K562 (cell line): ENCODE measurements around the gene SIDT2. TPM values are rescaled to one million over a fixed set of nuclear protein-coding genes. Genes with fewer than 3 reads are reported as not detected.

Source experiments
- ATAC-seq: fragments of 200-7000 bp; cut with Tn5 transposase; 3 replicates; pipeline ENCODE4 v1.9.1; 2020; ENCODE audit warnings: moderate library complexity
- BruUV-seq: library from RNA; stranded (reverse); fragments of 400-500 nt; replicated peaks from 2 replicates; lab custom pipeline; 2021; lab: Mats Ljungman, UMichigan
- CTCF ChIA-PET: fragments of 300-600 bp; formaldehyde crosslinking; extraction: SDS; loops from one replicate; lab custom pipeline; 2021; ENCODE audit warnings: low intra/inter-chr PET ratio; lab: Yijun Ruan, JAX
- POLR2A ChIA-PET: fragments of 300-600, 350-650 bp; sonication (Branson Sonifier 250); formaldehyde crosslinking; extraction: SDS; loops from one replicate; lab custom pipeline; 2021; ENCODE audit warnings: antibody characterized with exemption, inconsistent platforms; lab: Yijun Ruan, JAX
- DNase-seq, 4 experiments: peaks; one replicate each; pipeline versions ENCODE4 v3.0.0 to v3.0.0-alpha.2; 2011 to 2018; ENCODE audit warnings: low spot score in 3 of 4, mixed read lengths in 3 of 4; ENCODE audit errors: extremely low read depth in 1 of 4
- FAIRE-seq: peaks from 2 replicates; lab custom pipeline; 2011; peaks lifted over from hg19 to GRCh38; lab: Jason Lieb, UNC
- H2AFZ ChIP-seq: 2 replicates; pipeline ENCODE4 v1.6.0; 2011; ENCODE audit warnings: low read depth, low read length, control low read depth, inconsistent platforms
- H3K27ac ChIP-seq: fragments of 200-600 bp; 3 replicates; pipeline ENCODE4 v1.8.0; 2011; ENCODE audit warnings: low read depth, mild to moderate bottlenecking, control low read depth, inconsistent platforms, low read length, moderate library complexity, mixed read lengths; ENCODE audit errors: extremely low read depth
- H3K27me3 ChIP-seq, 2 experiments: fragments of 300-600 bp in 1 of 2; 2 replicates in 1 of 2; 3 replicates in 1 of 2; pipeline versions ENCODE4 v1.6.0 to v1.8.0; 2011; ENCODE audit warnings: inconsistent platforms in 2 of 2, low read length in 2 of 2, mild to moderate bottlenecking in 1 of 2, mixed read lengths in 1 of 2, moderate library complexity in 1 of 2; ENCODE audit not compliant: control insufficient read depth in 2 of 2, insufficient read depth in 2 of 2
- H3K36me3 ChIP-seq: fragments of 300-600 bp; 3 replicates; pipeline ENCODE4 v1.8.0; 2011; ENCODE audit warnings: mild to moderate bottlenecking, low read length, inconsistent platforms; ENCODE audit not compliant: control insufficient read depth, insufficient read depth
- H3K4me1 ChIP-seq, 2 experiments: fragments of 200-600 bp in 1 of 2; replicated peaks in 1 of 2; 2 replicates in 1 of 2; 3 replicates in 1 of 2; pipeline versions ENCODE4 v1.5.1 to v1.8.0; 2011; ENCODE audit warnings: inconsistent platforms in 2 of 2, low read length in 2 of 2, mild to moderate bottlenecking in 1 of 2, mixed read lengths in 1 of 2, moderate library complexity in 1 of 2; ENCODE audit not compliant: control insufficient read depth in 2 of 2, insufficient read depth in 2 of 2
- H3K4me2 ChIP-seq: 2 replicates; pipeline ENCODE4 v1.6.1; 2011; ENCODE audit warnings: low read length, control low read depth, inconsistent platforms, mixed read lengths; ENCODE audit not compliant: insufficient read depth
- H3K4me3 ChIP-seq: fragments of 200-600 bp; sonication (generic), shearing (Covaris generic); 2 replicates; pipeline ENCODE4 v1.5.1; 2016; ENCODE audit warnings: control low read depth, inconsistent platforms
- H3K79me2 ChIP-seq: fragments of 200-600 bp; 3 replicates; pipeline ENCODE4 v1.8.0; 2011; ENCODE audit warnings: low read length, inconsistent platforms; ENCODE audit not compliant: control insufficient read depth, insufficient read depth
- H3K9ac ChIP-seq, 2 experiments: 2 replicates each; pipeline versions ENCODE4 v1.6.0 to v1.6.1; 2011; ENCODE audit warnings: low read depth in 2 of 2, low read length in 2 of 2, control low read depth in 1 of 2, inconsistent platforms in 1 of 2, mild to moderate bottlenecking in 1 of 2, mixed read lengths in 1 of 2; ENCODE audit not compliant: insufficient read depth in 1 of 2
- H3K9me1 ChIP-seq: one replicate; pipeline ENCODE4 v1.6.0; 2011; ENCODE audit warnings: inconsistent platforms, mild to moderate bottlenecking, low read length, moderate library complexity; ENCODE audit not compliant: control insufficient read depth, insufficient read depth
- H3K9me3 ChIP-seq: replicated peaks from 2 replicates; pipeline ENCODE4 v1.5.1; 2011; ENCODE audit warnings: low read depth, low read length, inconsistent platforms; ENCODE audit not compliant: control insufficient read depth, insufficient read depth
- H4K20me1 ChIP-seq: replicated peaks from 2 replicates; pipeline ENCODE4 v1.6.1; 2011; ENCODE audit warnings: low read length, inconsistent platforms, mixed read lengths; ENCODE audit not compliant: control insufficient read depth, insufficient read depth
- ARID1B ChIP-seq: fragments of 450-650 bp; IDR thresholded peaks from 2 replicates; pipeline ENCODE4 v1.6.1; 2016; ENCODE audit warnings: antibody characterized with exemption, mild to moderate bottlenecking, inconsistent platforms
- CBX5 ChIP-seq: IDR thresholded peaks from 2 replicates; pipeline ENCODE4 v1.6.1; 2014; ENCODE audit warnings: low read depth, borderline replicate concordance
- EHMT2 ChIP-seq: fragments of 450-650 bp; IDR thresholded peaks from 2 replicates; pipeline ENCODE4 v1.6.1; 2018; ENCODE audit warnings: antibody characterized with exemption
- ETV1 ChIP-seq: fragments of 450-650 bp; conservative IDR thresholded peaks from 2 replicates; pipeline ENCODE4 v1.6.1; 2016; ENCODE audit warnings: missing genetic modification characterization, control low read depth, low read depth, missing compliant biosample characterization
- FOSL1 ChIP-seq: fragments of 200-800 bp; sonication (Bioruptor generic); conservative IDR thresholded peaks from 2 replicates; pipeline ENCODE4 v1.6.1; 2016; ENCODE audit warnings: missing genetic modification characterization, missing compliant biosample characterization
- MAFK ChIP-seq: IDR thresholded peaks from 2 replicates; pipeline ENCODE4 v1.6.1; 2011; ENCODE audit warnings: low read length, improper control_type of control experiment
- NFRKB ChIP-seq: fragments of 450-650 bp; IDR thresholded peaks from 2 replicates; pipeline ENCODE4 v1.6.1; 2016; ENCODE audit warnings: low read depth
- POLR3G ChIP-seq: IDR thresholded peaks from 2 replicates; pipeline ENCODE4 v1.6.1; 2011; ENCODE audit not compliant: insufficient read length, insufficient replicate concordance; ENCODE audit errors: extremely low read depth
- SLC30A9 ChIP-seq: fragments of 250-450 bp; sonication (Bioruptor Pico); IDR thresholded peaks from 2 replicates; pipeline ENCODE4 v1.8.0; 2022; ENCODE audit warnings: mild to moderate bottlenecking, moderate library complexity
- SRSF9 ChIP-seq: fragments of 200-400 bp; formaldehyde crosslinking; IDR thresholded peaks from 2 replicates; pipeline ENCODE4 v1.6.1; 2017; ENCODE audit warnings: low read depth, low read length, borderline replicate concordance
- ZBTB26 ChIP-seq: fragments of 450-650 bp; formaldehyde crosslinking; IDR thresholded peaks from 2 replicates; pipeline ENCODE4 v1.4.0; 2022; ENCODE audit warnings: missing genetic modification characterization
- ZKSCAN3 ChIP-seq: fragments of 250-450 bp; sonication (Bioruptor Pico); IDR thresholded peaks from 2 replicates; pipeline ENCODE4 v1.4.0; 2020
- WGBS: fragments of 100-300 bp; shearing (Covaris generic); methylation state at CpG from one replicate; pipeline ENCODE4 v1.1.6; 2016; ENCODE audit warnings: low coverage, mixed read lengths; ENCODE audit not compliant: insufficient coverage; ENCODE audit errors: missing lambda C conversion rate; 5-methylcytosine and 5-hydroxymethylcytosine counted together
- in situ Hi-C: fragments of 300-500 bp; cut with MboI; formaldehyde crosslinking; loops from 4 replicates; pipeline ENCODE4 v1.15.0; 2018; ENCODE audit warnings: inconsistent platforms, mixed read lengths
- intact Hi-C: fragments of 100-400 bp; cut with micrococcal nuclease; formaldehyde crosslinking; loops from 2 replicates; pipeline ENCODE4 v1.14.2; 2022
- polyA plus RNA-seq, 8 experiments: library from polyadenylated mRNA; depleted of rRNA in 4 of 8; stranded (reverse) in 5 of 8; unstranded in 3 of 8; fragments of >200 nt; fragmentation: Nextera tagmentation in 2 of 8; fragmentation: Illumina TruSeq in 1 of 8; extraction: Ambion mirVana in 2 of 8; extraction: Trizol in 1 of 8; gene quantifications; 2 replicates each; pipeline versions ENCODE4 v1.2.1 to v1.2.3, GENCODE V29; 2011 to 2014; ENCODE audit warnings: inconsistent platforms in 1 of 8, missing spikeins in 1 of 8
- total RNA-seq, 7 experiments: library from RNA; depleted of rRNA in 6 of 7; stranded (reverse); fragments of >200 nt in 6 of 7; fragmentation: Illumina TruSeq in 2 of 7; extraction: Trizol in 2 of 7; gene quantifications; 2 replicates each; pipeline versions ENCODE4 v1.2.1 to v1.2.3, GENCODE V29; 2011 to 2021; ENCODE audit warnings: low replicate concordance in 1 of 7
- TF ChIP-seq, protein P1 (sequence below): sonication (generic); IDR thresholded peaks from 2 replicates; pipeline ENCODE4 v1.6.1; 2016
- TF ChIP-seq, protein P2 (sequence below): sonication (generic); formaldehyde crosslinking; IDR thresholded peaks from 2 replicates; pipeline ENCODE4 v1.8.1; 2023; ENCODE audit warnings: mild to moderate bottlenecking, missing genetic modification reagents
- TF ChIP-seq, protein P3 (sequence below): fragments of 450-650 bp; formaldehyde crosslinking; IDR thresholded peaks from 2 replicates; pipeline ENCODE4 v1.4.0; 2020; ENCODE audit warnings: mild to moderate bottlenecking, moderate library complexity

SIDT2 gene
- total and polyA plus RNA-seq, 9 of the 15 experiments (the other 6 are each of a cell fraction or from before 2014, with no cell fraction given), result 2.4 to 20.2 (median 6.5) TPM

- no peak for DNase-seq
- FAIRE-seq, result no peak
- in situ Hi-C loops, result no loop called here
- Histone ChIP-seq H3K27me3 (no peaks in the 10 kb centered on the region), H4K20me1 (no peaks in the 10 kb centered on the region), H3K79me2 (no peaks in the 10 kb centered on the region), H3K4me3 (no peak overlapping the region), H3K4me1 (peaks cover 30 to 34% of the 10 kb centered on the region in 2 experiments; a peak in 4 of 5 replicates), H3K9me1 (peaks cover 4% of the 10 kb centered on the region), H3K27ac (no peak overlapping the region), H2AFZ (no peak overlapping the region), H3K4me2 (no peak overlapping the region), H3K36me3 (peaks cover 70% of the 10 kb centered on the region), H3K9ac (peak overlapping the region in 1 of 2 experiments; percentile 22; a peak in 1 of 4 replicates), H3K9me3 (no peaks in the 10 kb centered on the region)
- POLR2A ChIA-PET, result interaction anchor here (0.6 to 1.1 kb wide), 2 partner anchors 13 to 16 kb away, joined by 3 read pairs; no protein-coding TSS in a partner anchor
- TF ChIP-seq FOSL1 (tag) (no peak), ZBTB26 (no peak), NFRKB (no peak), CBX5 (no peak), ZKSCAN3 (CRISPR knock-in tag) (no peak), POLR3G (no peak), ARID1B (no peak), MAFK (no peak), ETV1 (tag) (no peak), SLC30A9 (CRISPR knock-in tag) (no peak), SRSF9 (no peak), EHMT2 (no peak)
- TF ChIP-seq, protein P1, sequence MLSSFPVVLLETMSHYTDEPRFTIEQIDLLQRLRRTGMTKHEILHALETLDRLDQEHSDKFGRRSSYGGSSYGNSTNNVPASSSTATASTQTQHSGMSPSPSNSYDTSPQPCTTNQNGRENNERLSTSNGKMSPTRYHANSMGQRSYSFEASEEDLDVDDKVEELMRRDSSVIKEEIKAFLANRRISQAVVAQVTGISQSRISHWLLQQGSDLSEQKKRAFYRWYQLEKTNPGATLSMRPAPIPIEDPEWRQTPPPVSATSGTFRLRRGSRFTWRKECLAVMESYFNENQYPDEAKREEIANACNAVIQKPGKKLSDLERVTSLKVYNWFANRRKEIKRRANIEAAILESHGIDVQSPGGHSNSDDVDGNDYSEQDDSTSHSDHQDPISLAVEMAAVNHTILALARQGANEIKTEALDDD, result no peak
- TF ChIP-seq, protein P2, sequence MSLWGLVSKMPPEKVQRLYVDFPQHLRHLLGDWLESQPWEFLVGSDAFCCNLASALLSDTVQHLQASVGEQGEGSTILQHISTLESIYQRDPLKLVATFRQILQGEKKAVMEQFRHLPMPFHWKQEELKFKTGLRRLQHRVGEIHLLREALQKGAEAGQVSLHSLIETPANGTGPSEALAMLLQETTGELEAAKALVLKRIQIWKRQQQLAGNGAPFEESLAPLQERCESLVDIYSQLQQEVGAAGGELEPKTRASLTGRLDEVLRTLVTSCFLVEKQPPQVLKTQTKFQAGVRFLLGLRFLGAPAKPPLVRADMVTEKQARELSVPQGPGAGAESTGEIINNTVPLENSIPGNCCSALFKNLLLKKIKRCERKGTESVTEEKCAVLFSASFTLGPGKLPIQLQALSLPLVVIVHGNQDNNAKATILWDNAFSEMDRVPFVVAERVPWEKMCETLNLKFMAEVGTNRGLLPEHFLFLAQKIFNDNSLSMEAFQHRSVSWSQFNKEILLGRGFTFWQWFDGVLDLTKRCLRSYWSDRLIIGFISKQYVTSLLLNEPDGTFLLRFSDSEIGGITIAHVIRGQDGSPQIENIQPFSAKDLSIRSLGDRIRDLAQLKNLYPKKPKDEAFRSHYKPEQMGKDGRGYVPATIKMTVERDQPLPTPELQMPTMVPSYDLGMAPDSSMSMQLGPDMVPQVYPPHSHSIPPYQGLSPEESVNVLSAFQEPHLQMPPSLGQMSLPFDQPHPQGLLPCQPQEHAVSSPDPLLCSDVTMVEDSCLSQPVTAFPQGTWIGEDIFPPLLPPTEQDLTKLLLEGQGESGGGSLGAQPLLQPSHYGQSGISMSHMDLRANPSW (CRISPR knock-in tag), result no peak
- TF ChIP-seq, protein P3, sequence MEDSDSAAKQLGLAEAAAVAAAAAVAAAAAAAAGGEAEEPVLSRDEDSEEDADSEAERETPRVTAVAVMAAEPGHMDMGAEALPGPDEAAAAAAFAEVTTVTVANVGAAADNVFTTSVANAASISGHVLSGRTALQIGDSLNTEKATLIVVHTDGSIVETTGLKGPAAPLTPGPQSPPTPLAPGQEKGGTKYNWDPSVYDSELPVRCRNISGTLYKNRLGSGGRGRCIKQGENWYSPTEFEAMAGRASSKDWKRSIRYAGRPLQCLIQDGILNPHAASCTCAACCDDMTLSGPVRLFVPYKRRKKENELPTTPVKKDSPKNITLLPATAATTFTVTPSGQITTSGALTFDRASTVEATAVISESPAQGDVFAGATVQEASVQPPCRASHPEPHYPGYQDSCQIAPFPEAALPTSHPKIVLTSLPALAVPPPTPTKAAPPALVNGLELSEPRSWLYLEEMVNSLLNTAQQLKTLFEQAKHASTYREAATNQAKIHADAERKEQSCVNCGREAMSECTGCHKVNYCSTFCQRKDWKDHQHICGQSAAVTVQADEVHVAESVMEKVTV (CRISPR knock-in tag), result no peak
- intact Hi-C loops, result no loop called here
- ATAC-seq, result no peak
- 90% methylated on average over 12 of the region's 15 CpGs for WGBS
- no TSS peak for BruUV-seq
- CTCF ChIA-PET, result no interaction called here
Measured at GRCh38 chr11:117218133-117218915, 39.8 kb downstream of the SIDT2 start.
